HG03442 (cell line): ENCODE measurements around the gene FMO2.
A peak's percentile ranks its signal among the peaks of the same experiment; 100 is the strongest.
"Not testable (repeated sequence)": the region's sequence is repeated elsewhere in the genome, so short reads cannot be mapped to it uniquely, and the experiment has no call there.

Source experiments
- ATAC-seq: cut with Tn5 transposase; IDR thresholded peaks from one replicate; pipeline ENCODE4 v1.9.1; 2021; ENCODE audit warnings: mild to moderate bottlenecking, moderate library complexity; ENCODE audit not compliant: unreplicated experiment

Gene FMO2

GRCh38 chr1:171219346-171220080 lies 34.4 kb downstream of the FMO2 start:
- ATAC-seq, result no peak

GRCh38 chr1:171220081-171220420 lies 35.0 kb downstream of the FMO2 start:
- ATAC-seq, result no peak

- no peak for ATAC-seq
These were observed 35.5 kb downstream of the FMO2 start for GRCh38 chr1:171220581-171221054.

- no peak for ATAC-seq
These were observed 36.8 kb downstream of the FMO2 start for GRCh38 chr1:171221665-171222591.

- no peak for ATAC-seq
These were observed 37.8 kb downstream of the FMO2 start for GRCh38 chr1:171222936-171223335.

GRCh38 chr1:171224257-171224656 lies 39.2 kb downstream of the FMO2 start:
- ATAC-seq, result not testable (repeated sequence)

- peak; percentile 88 for ATAC-seq
These were observed 41.8 kb downstream of the FMO2 start for GRCh38 chr1:171226747-171227370.

GRCh38 chr1:171231326-171231725 lies 46.2 kb downstream of the FMO2 start:
- ATAC-seq, result no peak

- no peak for ATAC-seq
These were observed 48.1 kb downstream of the FMO2 start for GRCh38 chr1:171233183-171233582.

- ATAC-seq, result not testable (repeated sequence)
These were observed 51.1 kb downstream of the FMO2 start for GRCh38 chr1:171236231-171236630.

GRCh38 chr1:171243878-171244277 lies 58.8 kb downstream of the FMO2 start:
- ATAC-seq, result no peak

- ATAC-seq, result peak; percentile 78
These were observed 60.5 kb downstream of the FMO2 start for GRCh38 chr1:171245458-171246064.

- no peak for ATAC-seq
These were observed 62.4 kb downstream of the FMO2 start for GRCh38 chr1:171247501-171247900.

GRCh38 chr1:171248302-171248701 lies 63.2 kb downstream of the FMO2 start, which contains the start of gene FMO1:
TSS of gene FMO1 (plus strand) at chr1:171248494. CDS start at chr1:171258088, 9,594 bp downstream.
- no peak for ATAC-seq

- ATAC-seq, result no peak
These were observed 63.7 kb downstream of the FMO2 start for GRCh38 chr1:171248841-171249240.

- no peak for ATAC-seq
These were observed 65.2 kb downstream of the FMO2 start for GRCh38 chr1:171250263-171250662.

GRCh38 chr1:171251042-171251951 lies 66.2 kb downstream of the FMO2 start:
- peak; percentile 38 for ATAC-seq

- ATAC-seq, result no peak
These were observed 66.8 kb downstream of the FMO2 start for GRCh38 chr1:171251952-171252300.

- ATAC-seq, result peak; percentile 88
These were observed 67.4 kb downstream of the FMO2 start for GRCh38 chr1:171252482-171252881.

GRCh38 chr1:171254859-171255258 lies 69.8 kb downstream of the FMO2 start:
- ATAC-seq, result no peak
